ENCODE measurements around the gene CTDSPL. TPM values are rescaled to one million over a fixed set of nuclear protein-coding genes. Genes with fewer than 3 reads are reported as not detected.

Gene CTDSPL
- total RNA-seq, 2 donors from 2014 or later: 59.3 to 60.3 TPM

- no peaks in the 10 kb centered on the region for H3K27me3 ChIP-seq (replicated peaks; ENCODE audit: insufficient read depth)
- no peaks in the 10 kb centered on the region for H3K36me3 ChIP-seq
- H3K9me3 ChIP-seq: no peaks in the 10 kb centered on the region
- peak overlapping the region; percentile 85 to 88 for H3K27ac ChIP-seq
- H3K4me1 ChIP-seq (replicated peaks): no peaks in the 10 kb centered on the region
- TF ChIP-seq CTCF (IDR thresholded peaks at IDR 0.05) (no peak), POLR2AphosphoS5 (IDR thresholded peaks at IDR 0.05) (no peak), POLR2A (IDR thresholded peaks at IDR 0.05) (no peak)
- WGBS: 80% methylated on average over 6 of the region's 6 CpGs
- intact Hi-C loops (cut with DNase I): no loop called here
- DNase-seq (ENCODE audit: low spot score): no peak
- no peak overlapping the region for H3K4me3 ChIP-seq
Observed at GRCh38 chr3:37997791-37998370, 136.2 kb downstream of the CTDSPL start.

DNA sequence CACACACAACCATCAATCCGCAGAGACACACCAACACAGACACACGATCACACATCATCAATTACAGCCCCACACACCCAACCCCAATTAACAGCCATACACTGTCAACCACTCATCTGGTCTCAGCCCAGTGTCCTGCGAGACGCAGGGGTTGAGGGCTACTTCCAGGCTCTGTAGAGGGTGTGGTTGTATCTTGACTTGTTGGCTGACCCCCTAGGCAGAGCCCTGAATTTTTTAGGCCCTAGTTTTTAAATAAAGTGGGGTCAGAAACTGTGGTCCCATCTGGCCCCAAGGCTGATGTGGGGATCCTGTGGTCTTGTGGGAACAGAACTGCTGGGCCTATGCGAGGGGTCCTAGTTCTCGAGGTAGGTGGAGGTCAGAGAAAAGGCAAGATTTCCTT, 138.2 kb downstream of the CTDSPL start:
- no peaks in the 10 kb centered on the region for H3K9me3 ChIP-seq
- TF ChIP-seq POLR2AphosphoS5 (IDR thresholded peaks at IDR 0.05): no peak
- no peak for TF ChIP-seq CTCF (IDR thresholded peaks at IDR 0.05)
- TF ChIP-seq POLR2A (IDR thresholded peaks at IDR 0.05): no peak
- whole genome bisulfite sequencing: 91% methylated on average over 6 of the region's 6 CpGs
- intact Hi-C loops (cut with DNase I): loop anchor here (5.0 kb wide), 1 partner anchor 37 kb away; the partner anchor contains the start of gene DLEC1
- no peak overlapping the region for H3K27ac ChIP-seq
- peaks cover 10% of the 10 kb centered on the region for H3K4me1 ChIP-seq (replicated peaks)
- DNase-seq (ENCODE audit: low spot score): no peak
- no peak overlapping the region for H3K4me3 ChIP-seq
- H3K36me3 ChIP-seq: no peaks in the 10 kb centered on the region
- no peaks in the 10 kb centered on the region for H3K27me3 ChIP-seq (replicated peaks; ENCODE audit: insufficient read depth)

GRCh38 chr3:38000242-38000916, 138.7 kb downstream of the CTDSPL start:
- Histone ChIP-seq H3K27ac (peak overlapping the region in 1 of 2 donors; percentile 90), H3K9me3 (no peaks in the 10 kb centered on the region), H3K27me3 (replicated peaks; ENCODE audit: insufficient read depth) (no peaks in the 10 kb centered on the region), H3K36me3 (no peaks in the 10 kb centered on the region), H3K4me1 (replicated peaks) (peaks cover 14% of the 10 kb centered on the region), H3K4me3 (no peak overlapping the region)
- DNase-seq (ENCODE audit: low spot score): no peak
- intact Hi-C loops (cut with DNase I): loop anchor here (5.0 kb wide), 1 partner anchor 37 kb away; the partner anchor contains the start of gene DLEC1
- WGBS: 88% methylated on average over 6 of the region's 6 CpGs
- TF ChIP-seq CTCF (IDR thresholded peaks at IDR 0.05) (no peak), POLR2A (IDR thresholded peaks at IDR 0.05) (no peak), POLR2AphosphoS5 (IDR thresholded peaks at IDR 0.05) (no peak)

DNA sequence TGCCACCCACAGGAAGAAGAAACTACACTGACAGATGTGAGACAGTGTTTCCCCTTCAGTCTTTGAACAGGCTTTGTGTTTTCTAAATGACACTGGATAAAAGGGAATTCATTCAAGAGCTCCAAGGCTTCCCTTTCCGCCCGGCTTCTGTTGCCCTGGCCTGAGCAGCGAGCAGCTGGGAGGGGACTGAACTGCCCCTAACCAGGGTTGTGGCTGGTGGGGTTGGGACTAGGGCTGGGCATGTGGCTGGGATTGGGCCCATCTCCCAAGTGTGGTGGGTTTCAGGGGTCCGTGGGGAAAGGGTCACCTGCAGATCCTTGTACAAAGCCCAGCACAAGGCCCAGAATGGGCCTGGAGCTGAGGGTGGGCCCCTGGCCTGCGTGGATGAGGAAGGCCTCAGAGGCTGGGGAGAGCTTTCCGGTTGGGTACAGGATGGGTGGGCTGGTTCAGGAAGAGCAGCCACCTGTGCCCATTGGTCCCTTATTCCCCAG, 139.3 kb downstream of the CTDSPL start:
- Histone ChIP-seq H3K4me3 (no peak overlapping the region), H3K27me3 (replicated peaks; ENCODE audit: insufficient read depth) (no peaks in the 10 kb centered on the region), H3K27ac (peak overlapping the region in 1 of 2 donors; percentile 90), H3K36me3 (no peaks in the 10 kb centered on the region), H3K9me3 (no peaks in the 10 kb centered on the region), H3K4me1 (replicated peaks) (peaks cover 16% of the 10 kb centered on the region)
- no peak for DNase-seq (ENCODE audit: low spot score)
- intact Hi-C loops (cut with DNase I): loop anchor here (5.0 kb wide), 1 partner anchor 36 kb away; the partner anchor contains the start of gene DLEC1
- no peak for TF ChIP-seq CTCF (IDR thresholded peaks at IDR 0.05)
- no peak for TF ChIP-seq POLR2AphosphoS5 (IDR thresholded peaks at IDR 0.05)
- no peak for TF ChIP-seq POLR2A (IDR thresholded peaks at IDR 0.05)
- 96% methylated on average over 6 of the region's 6 CpGs for WGBS

Data from prostate gland (tissue), 2 donors.